ENCODE data around the gene NSUN2. TPM values are rescaled to one million over a fixed set of nuclear protein-coding genes. Genes with fewer than 3 reads are reported as not detected.
"Not testable (repeated sequence)": the region's sequence is repeated elsewhere in the genome, so short reads cannot be mapped to it uniquely, and the experiment has no call there.

The NSUN2 gene
- total RNA-seq, 1 donor from 2014 or later, result 30.8 TPM

DNA sequence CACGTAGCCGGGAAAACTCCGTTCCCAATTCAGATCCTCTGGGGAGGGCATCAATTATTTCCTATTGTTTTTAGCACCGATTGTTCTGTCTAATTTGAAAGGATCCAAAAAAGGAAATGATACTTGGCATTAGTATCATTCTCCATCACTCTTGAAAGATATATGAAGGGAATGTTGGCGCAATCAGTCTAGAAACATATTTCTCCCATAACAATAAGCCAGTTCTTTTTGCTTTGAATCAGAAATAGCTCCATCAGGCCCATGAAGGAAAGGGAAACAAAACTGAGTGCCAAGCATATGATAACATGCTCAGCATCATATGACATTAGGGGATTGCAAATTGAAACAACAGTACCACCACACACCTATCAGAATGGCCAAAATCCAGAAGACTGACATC is 40.2 kb upstream of the NSUN2 start:
- Histone ChIP-seq H3K9me3 (ENCODE audit: control insufficient read depth in 3 of 3, low read length in 3 of 3) (no peaks in the 10 kb centered on the region), H3K9ac (ENCODE audit: low read depth in 1 of 3, low read length in 3 of 3) (no peak overlapping the region), H3K27ac (ENCODE audit: low read depth, low read length) (no peak overlapping the region), H3K27me3 (ENCODE audit: control insufficient read depth in 3 of 3, insufficient read depth in 3 of 3, low read length in 3 of 3) (no peaks in the 10 kb centered on the region), H3K36me3 (ENCODE audit: control insufficient read depth in 3 of 3, insufficient read depth in 3 of 3, low read length in 3 of 3) (peaks cover 2 to 8% (median 5%) of the 10 kb centered on the region in 3 donors), H3K4me1 (ENCODE audit: control insufficient read depth in 3 of 3, insufficient read depth in 3 of 3, low read length in 3 of 3) (no peaks in the 10 kb centered on the region), H3K4me3 (ENCODE audit: low read length in 3 of 3) (no peak overlapping the region)

DNA sequence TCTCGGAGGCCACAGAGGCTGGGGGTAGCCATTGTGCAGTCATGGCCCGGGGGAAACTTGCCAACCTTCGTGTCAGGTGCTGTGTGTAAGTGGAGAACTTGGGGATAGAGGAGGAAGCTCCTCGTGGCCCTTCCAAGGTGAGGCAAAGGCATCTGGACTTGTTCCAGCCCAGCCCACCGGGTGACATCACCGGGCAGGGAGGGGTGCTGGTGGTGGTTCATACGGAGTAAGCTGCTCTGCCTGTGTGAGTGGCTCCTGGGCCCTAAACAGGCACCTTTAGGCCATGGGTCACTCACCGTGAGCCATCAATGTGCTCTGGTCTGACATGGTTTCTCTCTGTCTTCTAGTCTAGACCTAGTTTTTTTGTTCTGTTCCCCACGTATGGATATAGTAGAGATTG is 35.9 kb upstream of the NSUN2 start:
- H3K9ac ChIP-seq (ENCODE audit: low read depth in 1 of 3, low read length in 3 of 3); H3K4me1 ChIP-seq (ENCODE audit: control insufficient read depth in 3 of 3, insufficient read depth in 3 of 3, low read length in 3 of 3); H3K27me3 ChIP-seq (ENCODE audit: control insufficient read depth in 3 of 3, insufficient read depth in 3 of 3, low read length in 3 of 3); H3K9me3 ChIP-seq (ENCODE audit: control insufficient read depth in 3 of 3, low read length in 3 of 3); H3K27ac ChIP-seq (ENCODE audit: low read depth, low read length); H3K4me3 ChIP-seq (ENCODE audit: low read length in 3 of 3): not testable (repeated sequence)
- H3K36me3 ChIP-seq (ENCODE audit: control insufficient read depth in 3 of 3, insufficient read depth in 3 of 3, low read length in 3 of 3), result peaks cover 2 to 16% (median 11%) of the 10 kb centered on the region in 3 donors

DNA sequence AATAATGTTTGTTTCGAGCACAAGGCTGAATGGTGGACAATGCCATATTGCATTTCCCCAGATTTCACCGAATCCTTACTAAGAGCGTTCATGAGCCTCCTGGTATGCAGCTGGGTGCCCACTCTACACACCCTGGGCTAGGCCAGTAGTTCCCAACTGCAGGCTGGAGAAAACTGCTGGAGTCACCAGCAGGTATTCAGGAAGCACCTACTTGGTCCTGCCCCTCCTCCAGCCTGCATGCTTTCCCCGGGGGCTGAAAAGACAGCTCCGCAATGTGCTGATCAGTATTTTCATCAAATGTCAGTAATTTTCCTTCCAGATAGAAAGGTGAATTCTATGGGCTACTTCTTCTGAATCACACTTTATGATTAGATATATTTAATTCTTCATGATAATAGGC is 34.8 kb upstream of the NSUN2 start:
- Histone ChIP-seq H3K4me1 (ENCODE audit: control insufficient read depth in 3 of 3, insufficient read depth in 3 of 3, low read length in 3 of 3) (no peaks in the 10 kb centered on the region), H3K36me3 (ENCODE audit: control insufficient read depth in 3 of 3, insufficient read depth in 3 of 3, low read length in 3 of 3) (peaks cover 6 to 16% (median 13%) of the 10 kb centered on the region in 3 donors), H3K4me3 (ENCODE audit: low read length in 3 of 3) (no peak overlapping the region), H3K27me3 (ENCODE audit: control insufficient read depth in 3 of 3, insufficient read depth in 3 of 3, low read length in 3 of 3) (no peaks in the 10 kb centered on the region), H3K27ac (ENCODE audit: low read depth, low read length) (no peak overlapping the region), H3K9ac (ENCODE audit: low read depth in 1 of 3, low read length in 3 of 3) (no peak overlapping the region), H3K9me3 (ENCODE audit: control insufficient read depth in 3 of 3, low read length in 3 of 3) (no peaks in the 10 kb centered on the region)

DNA sequence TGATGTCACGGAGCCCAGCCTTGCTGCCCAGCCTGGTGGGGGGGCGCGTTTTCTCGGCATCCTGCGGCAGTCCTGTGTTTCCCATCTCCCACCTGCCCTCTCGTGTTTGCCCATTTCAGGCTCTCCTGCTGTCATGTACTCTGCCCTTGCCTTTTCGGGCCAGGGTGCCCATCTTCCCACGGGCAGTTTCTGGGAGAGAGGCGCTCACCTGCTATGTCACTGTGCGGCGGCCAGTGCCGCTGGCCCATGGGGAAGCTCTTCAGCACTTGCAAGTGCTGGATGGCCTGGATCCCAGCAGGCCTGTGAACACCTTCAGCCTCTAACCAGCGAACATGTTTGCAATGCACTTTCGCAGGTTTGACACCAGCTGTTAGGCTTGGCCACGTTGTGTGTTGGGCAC is 33.9 kb upstream of the NSUN2 start:
- Histone ChIP-seq H3K27me3 (ENCODE audit: control insufficient read depth in 3 of 3, insufficient read depth in 3 of 3, low read length in 3 of 3) (no peaks in the 10 kb centered on the region), H3K4me3 (ENCODE audit: low read length in 3 of 3) (no peak overlapping the region), H3K36me3 (ENCODE audit: control insufficient read depth in 3 of 3, insufficient read depth in 3 of 3, low read length in 3 of 3) (peaks cover 6 to 16% (median 13%) of the 10 kb centered on the region in 3 donors), H3K4me1 (ENCODE audit: control insufficient read depth in 3 of 3, insufficient read depth in 3 of 3, low read length in 3 of 3) (no peaks in the 10 kb centered on the region), H3K9me3 (ENCODE audit: control insufficient read depth in 3 of 3, low read length in 3 of 3) (no peaks in the 10 kb centered on the region), H3K27ac (ENCODE audit: low read depth, low read length) (no peak overlapping the region), H3K9ac (ENCODE audit: low read depth in 1 of 3, low read length in 3 of 3) (no peak overlapping the region)

DNA sequence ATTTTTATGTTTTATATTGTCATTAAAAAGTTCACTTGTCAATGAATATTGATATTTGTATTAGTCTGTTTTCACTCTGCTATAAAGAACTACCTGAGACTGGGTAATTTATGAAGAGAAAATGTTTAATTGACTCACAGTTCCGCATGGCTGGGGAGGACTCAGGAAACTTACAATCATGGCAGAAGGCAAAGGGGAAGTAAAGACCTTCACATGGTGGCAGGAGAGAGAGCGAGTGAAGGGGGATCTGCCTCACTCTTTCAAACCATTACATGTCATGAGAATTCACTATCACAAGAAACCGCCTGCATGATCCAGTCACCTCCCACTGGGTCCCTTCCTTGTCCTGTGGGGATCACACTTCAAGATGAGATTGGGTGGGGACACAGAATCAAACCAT is 27.8 kb upstream of the NSUN2 start:
- Histone ChIP-seq H3K36me3 (ENCODE audit: control insufficient read depth in 3 of 3, insufficient read depth in 3 of 3, low read length in 3 of 3) (peaks cover 19 to 27% (median 26%) of the 10 kb centered on the region in 3 donors), H3K4me1 (ENCODE audit: control insufficient read depth in 3 of 3, insufficient read depth in 3 of 3, low read length in 3 of 3) (peaks cover 0 to 6% (median 0%) of the 10 kb centered on the region in 3 donors), H3K9ac (ENCODE audit: low read depth in 1 of 3, low read length in 3 of 3) (no peak overlapping the region), H3K4me3 (ENCODE audit: low read length in 3 of 3) (no peak overlapping the region), H3K27me3 (ENCODE audit: control insufficient read depth in 3 of 3, insufficient read depth in 3 of 3, low read length in 3 of 3) (no peaks in the 10 kb centered on the region), H3K27ac (ENCODE audit: low read depth, low read length) (no peak overlapping the region), H3K9me3 (ENCODE audit: control insufficient read depth in 3 of 3, low read length in 3 of 3) (peaks cover 6 to 14% (median 6%) of the 10 kb centered on the region in 3 donors)

DNA sequence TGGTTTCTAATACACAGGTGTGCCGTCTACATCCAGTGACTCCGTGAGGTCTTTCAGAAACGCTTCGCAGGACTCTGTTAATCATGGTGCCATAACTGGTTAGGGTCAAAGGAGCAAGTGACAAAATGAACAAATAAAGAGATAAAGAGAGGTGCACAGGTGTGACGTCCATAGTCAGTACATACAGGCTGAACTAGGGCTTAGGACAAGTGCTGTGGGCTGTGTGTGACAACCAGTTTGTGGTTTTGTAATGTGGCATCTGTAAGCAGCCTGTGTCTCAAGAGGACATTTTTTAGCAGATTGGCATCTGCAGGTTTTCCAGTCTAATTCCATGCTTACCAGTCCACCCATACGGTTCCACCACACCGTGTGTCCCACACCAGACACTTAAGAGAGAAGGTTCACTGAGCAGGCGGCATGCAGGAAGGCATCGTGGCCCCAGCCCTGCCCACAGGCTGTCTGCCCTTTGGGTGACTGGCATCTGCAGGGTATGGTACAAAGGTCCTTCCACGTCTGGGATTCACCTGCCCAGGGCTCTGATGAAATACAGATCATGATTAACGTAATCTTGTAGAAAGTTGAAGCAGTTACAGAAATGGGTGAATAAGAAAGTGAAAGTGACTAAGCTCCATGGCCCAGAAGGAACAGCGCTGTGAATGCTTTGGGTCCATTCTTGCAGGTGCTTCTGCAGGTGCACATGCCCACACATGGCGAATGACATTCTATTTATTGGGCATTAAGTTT is 27.3 kb upstream of the NSUN2 start:
- Histone ChIP-seq H3K9ac (ENCODE audit: low read depth in 1 of 3, low read length in 3 of 3) (no peak overlapping the region), H3K4me1 (ENCODE audit: control insufficient read depth in 3 of 3, insufficient read depth in 3 of 3, low read length in 3 of 3) (peaks cover 0 to 6% (median 0%) of the 10 kb centered on the region in 3 donors), H3K36me3 (ENCODE audit: control insufficient read depth in 3 of 3, insufficient read depth in 3 of 3, low read length in 3 of 3) (peaks cover 24 to 31% (median 27%) of the 10 kb centered on the region in 3 donors), H3K4me3 (ENCODE audit: low read length in 3 of 3) (no peak overlapping the region), H3K27me3 (ENCODE audit: control insufficient read depth in 3 of 3, insufficient read depth in 3 of 3, low read length in 3 of 3) (no peaks in the 10 kb centered on the region), H3K9me3 (ENCODE audit: control insufficient read depth in 3 of 3, low read length in 3 of 3) (peaks cover 6 to 14% (median 6%) of the 10 kb centered on the region in 3 donors), H3K27ac (ENCODE audit: low read depth, low read length) (no peak overlapping the region)

DNA sequence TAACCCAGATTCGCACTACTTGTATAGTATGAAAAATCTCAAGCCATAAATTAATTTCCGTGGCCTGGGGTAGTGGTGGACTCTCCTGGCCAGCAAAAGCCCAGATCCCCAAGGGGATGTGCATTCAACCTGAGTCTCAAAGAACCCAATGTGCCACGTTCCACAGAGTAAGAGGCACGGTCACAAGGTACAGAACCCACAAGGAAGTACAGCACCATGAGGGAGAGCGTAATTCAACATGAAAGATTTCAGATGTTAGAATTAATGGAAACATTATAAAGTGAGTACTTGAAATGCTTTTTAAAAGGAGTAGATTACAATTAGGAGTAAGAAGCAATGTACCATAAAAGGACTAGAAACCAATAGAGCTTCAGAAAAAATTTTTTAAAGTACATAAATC is 23.8 kb upstream of the NSUN2 start:
- Histone ChIP-seq H3K4me1 (ENCODE audit: control insufficient read depth in 3 of 3, insufficient read depth in 3 of 3, low read length in 3 of 3) (peaks cover 0 to 6% (median 0%) of the 10 kb centered on the region in 3 donors), H3K4me3 (ENCODE audit: low read length in 3 of 3) (no peak overlapping the region), H3K27me3 (ENCODE audit: control insufficient read depth in 3 of 3, insufficient read depth in 3 of 3, low read length in 3 of 3) (no peaks in the 10 kb centered on the region), H3K9me3 (ENCODE audit: control insufficient read depth in 3 of 3, low read length in 3 of 3) (peaks cover 6 to 14% (median 6%) of the 10 kb centered on the region in 3 donors), H3K9ac (ENCODE audit: low read depth in 1 of 3, low read length in 3 of 3) (no peak overlapping the region), H3K36me3 (ENCODE audit: control insufficient read depth in 3 of 3, insufficient read depth in 3 of 3, low read length in 3 of 3) (peaks cover 23 to 26% (median 25%) of the 10 kb centered on the region in 3 donors), H3K27ac (ENCODE audit: low read depth, low read length) (no peak overlapping the region)

DNA sequence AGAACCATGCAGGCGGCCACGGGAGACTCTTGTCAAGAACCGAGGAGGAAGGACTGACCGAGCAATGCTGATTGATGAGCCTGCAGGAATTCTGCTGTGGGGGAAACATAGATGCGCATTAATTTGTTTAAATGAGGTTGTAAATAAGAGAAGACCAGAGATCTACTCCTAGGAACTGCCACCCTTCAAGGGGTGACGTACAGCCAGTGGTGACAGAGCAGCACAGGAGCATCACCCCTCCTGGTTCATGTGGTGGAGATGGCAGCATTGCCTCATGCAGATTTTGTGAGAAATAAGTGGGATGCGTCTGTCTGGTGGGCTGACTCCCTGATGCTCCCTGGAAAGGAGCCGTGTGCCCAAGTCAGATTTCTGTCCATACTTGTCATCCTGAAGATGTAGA is 22.6 kb upstream of the NSUN2 start:
- Histone ChIP-seq H3K36me3 (ENCODE audit: control insufficient read depth in 3 of 3, insufficient read depth in 3 of 3, low read length in 3 of 3) (peaks cover 23 to 26% (median 25%) of the 10 kb centered on the region in 3 donors), H3K27ac (ENCODE audit: low read depth, low read length) (no peak overlapping the region), H3K27me3 (ENCODE audit: control insufficient read depth in 3 of 3, insufficient read depth in 3 of 3, low read length in 3 of 3) (no peaks in the 10 kb centered on the region), H3K9ac (ENCODE audit: low read depth in 1 of 3, low read length in 3 of 3) (no peak overlapping the region), H3K4me1 (ENCODE audit: control insufficient read depth in 3 of 3, insufficient read depth in 3 of 3, low read length in 3 of 3) (no peaks in the 10 kb centered on the region), H3K4me3 (ENCODE audit: low read length in 3 of 3) (no peak overlapping the region), H3K9me3 (ENCODE audit: control insufficient read depth in 3 of 3, low read length in 3 of 3) (peaks cover 6 to 14% (median 6%) of the 10 kb centered on the region in 3 donors)

DNA sequence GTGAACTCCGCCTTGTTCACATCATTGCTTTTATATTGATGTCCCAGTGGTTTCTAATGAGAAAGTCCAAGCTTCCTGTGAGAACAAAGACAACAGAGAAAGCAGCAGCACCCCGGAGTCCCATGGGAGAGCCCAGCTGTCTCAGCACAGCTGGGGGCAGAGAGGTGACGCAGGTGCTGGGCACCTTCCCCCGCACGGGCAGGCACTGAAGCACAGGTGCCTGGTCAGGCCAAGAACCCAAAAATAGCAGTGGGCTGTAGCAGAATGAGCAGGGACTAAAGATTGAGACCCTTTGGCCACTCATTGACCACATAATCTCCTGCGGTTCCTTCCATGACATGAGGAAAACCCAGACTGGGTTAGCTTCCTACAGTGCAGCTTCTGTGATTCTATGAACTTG is 19.2 kb upstream of the NSUN2 start:
- peaks cover 11 to 20% (median 17%) of the 10 kb centered on the region in 3 donors for H3K36me3 ChIP-seq (ENCODE audit: control insufficient read depth in 3 of 3, insufficient read depth in 3 of 3, low read length in 3 of 3)
- no peak overlapping the region for H3K9ac ChIP-seq (ENCODE audit: low read depth in 1 of 3, low read length in 3 of 3)
- peaks cover 2 to 8% (median 6%) of the 10 kb centered on the region in 3 donors for H3K9me3 ChIP-seq (ENCODE audit: control insufficient read depth in 3 of 3, low read length in 3 of 3)
- H3K27me3 ChIP-seq (ENCODE audit: control insufficient read depth in 3 of 3, insufficient read depth in 3 of 3, low read length in 3 of 3), result no peaks in the 10 kb centered on the region
- H3K4me1 ChIP-seq (ENCODE audit: control insufficient read depth in 3 of 3, insufficient read depth in 3 of 3, low read length in 3 of 3), result no peaks in the 10 kb centered on the region
- H3K27ac ChIP-seq (ENCODE audit: low read depth, low read length), result no peak overlapping the region
- H3K4me3 ChIP-seq (ENCODE audit: low read length in 3 of 3), result no peak overlapping the region

DNA sequence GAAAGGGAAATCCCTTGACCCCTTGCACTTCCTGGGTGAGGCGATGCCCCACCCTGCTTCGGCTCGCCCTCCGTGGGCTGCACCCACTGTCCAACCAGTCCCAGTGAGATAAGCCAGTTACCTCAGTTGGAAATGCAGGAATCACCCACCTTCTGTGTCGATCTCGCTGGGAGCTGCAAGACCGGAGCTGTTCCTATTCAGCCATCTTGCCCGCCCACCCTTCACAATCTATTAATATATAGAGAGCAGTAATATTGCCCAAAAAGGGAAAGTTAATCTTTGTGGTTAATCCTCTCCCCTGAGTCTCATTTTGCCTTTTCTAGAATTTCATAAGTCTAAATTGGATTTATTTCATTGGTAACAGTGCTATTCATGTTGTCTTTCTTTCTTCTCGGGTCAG is 16.8 kb upstream of the NSUN2 start:
- Histone ChIP-seq H3K9me3 (ENCODE audit: control insufficient read depth in 3 of 3, low read length in 3 of 3) (no peaks in the 10 kb centered on the region), H3K4me1 (ENCODE audit: control insufficient read depth in 3 of 3, insufficient read depth in 3 of 3, low read length in 3 of 3) (no peaks in the 10 kb centered on the region), H3K4me3 (ENCODE audit: low read length in 3 of 3) (no peak overlapping the region), H3K36me3 (ENCODE audit: control insufficient read depth in 3 of 3, insufficient read depth in 3 of 3, low read length in 3 of 3) (peaks cover 2 to 3% (median 3%) of the 10 kb centered on the region in 3 donors), H3K27me3 (ENCODE audit: control insufficient read depth in 3 of 3, insufficient read depth in 3 of 3, low read length in 3 of 3) (no peaks in the 10 kb centered on the region), H3K9ac (ENCODE audit: low read depth in 1 of 3, low read length in 3 of 3) (no peak overlapping the region), H3K27ac (ENCODE audit: low read depth, low read length) (no peak overlapping the region)

Measured in skeletal muscle tissue (tissue), 4 donors.